NCI-H510A (cell line): ENCODE measurements around the gene ARF1.

Experiments used
- DNase-seq: peaks from one replicate; lab custom pipeline; 2025; lab: John Stamatoyannopoulos, UW

Gene ARF1

GRCh38 chr1:228050571-228051231 lies 31.8 kb upstream of the ARF1 start:
- DNase-seq, result no peak

GRCh38 chr1:228058172-228058948 lies 24.1 kb upstream of the ARF1 start:
- DNase-seq, result no peak

GRCh38 chr1:228058949-228059633 lies 23.4 kb upstream of the ARF1 start:
- DNase-seq, result no peak

- DNase-seq, result no peak
Observed at GRCh38 chr1:228059634-228060457, 22.7 kb upstream of the ARF1 start.

- DNase-seq, result no peak
Observed at GRCh38 chr1:228060458-228061190, 21.9 kb upstream of the ARF1 start.

- DNase-seq, result no peak
Observed at GRCh38 chr1:228061411-228062084, 21.0 kb upstream of the ARF1 start.

GRCh38 chr1:228062085-228062791 lies 20.3 kb upstream of the ARF1 start:
- no peak for DNase-seq

GRCh38 chr1:228062812-228063211 lies 19.7 kb upstream of the ARF1 start:
- DNase-seq, result no peak

GRCh38 chr1:228063251-228064191 lies 19.0 kb upstream of the ARF1 start:
- DNase-seq, result no peak

GRCh38 chr1:228064296-228064695 lies 18.2 kb upstream of the ARF1 start:
- no peak for DNase-seq

- no peak for DNase-seq
Observed at GRCh38 chr1:228064741-228065542, 17.6 kb upstream of the ARF1 start.

- no peak for DNase-seq
Observed at GRCh38 chr1:228065543-228066347, 16.8 kb upstream of the ARF1 start.

- no peak for DNase-seq
Observed at GRCh38 chr1:228066416-228066815, 16.1 kb upstream of the ARF1 start.

GRCh38 chr1:228066891-228067654 lies 15.4 kb upstream of the ARF1 start:
- DNase-seq, result no peak

- no peak for DNase-seq
Observed at GRCh38 chr1:228068359-228068758, 14.1 kb upstream of the ARF1 start.

GRCh38 chr1:228070173-228070572 lies 12.3 kb upstream of the ARF1 start:
- DNase-seq, result no peak

- DNase-seq, result no peak
Observed at GRCh38 chr1:228070851-228071250, 11.7 kb upstream of the ARF1 start.
